ENCODE measurements around the gene HPRT1.

HPRT1 gene

DNA sequence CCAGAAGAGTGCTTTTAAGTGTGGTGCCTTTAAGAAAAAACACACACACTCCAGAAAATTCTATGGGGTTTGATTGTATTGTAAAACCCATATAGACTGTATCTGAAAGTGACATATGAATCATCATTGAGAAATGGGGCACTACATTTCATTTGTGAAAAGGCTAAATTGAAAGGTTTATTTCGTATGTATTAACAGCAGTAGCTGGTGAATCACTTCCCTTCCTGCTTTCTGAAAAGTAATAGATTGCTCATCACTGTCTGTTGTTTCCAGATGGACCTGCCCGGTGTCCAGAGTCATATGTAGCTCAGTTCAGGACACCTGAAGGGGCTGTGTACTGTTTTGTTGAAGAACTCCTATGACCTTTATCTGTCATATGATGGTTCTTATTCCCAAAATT, 28.1 kb upstream of the HPRT1 start:
- TF ChIP-seq, protein P1, sequence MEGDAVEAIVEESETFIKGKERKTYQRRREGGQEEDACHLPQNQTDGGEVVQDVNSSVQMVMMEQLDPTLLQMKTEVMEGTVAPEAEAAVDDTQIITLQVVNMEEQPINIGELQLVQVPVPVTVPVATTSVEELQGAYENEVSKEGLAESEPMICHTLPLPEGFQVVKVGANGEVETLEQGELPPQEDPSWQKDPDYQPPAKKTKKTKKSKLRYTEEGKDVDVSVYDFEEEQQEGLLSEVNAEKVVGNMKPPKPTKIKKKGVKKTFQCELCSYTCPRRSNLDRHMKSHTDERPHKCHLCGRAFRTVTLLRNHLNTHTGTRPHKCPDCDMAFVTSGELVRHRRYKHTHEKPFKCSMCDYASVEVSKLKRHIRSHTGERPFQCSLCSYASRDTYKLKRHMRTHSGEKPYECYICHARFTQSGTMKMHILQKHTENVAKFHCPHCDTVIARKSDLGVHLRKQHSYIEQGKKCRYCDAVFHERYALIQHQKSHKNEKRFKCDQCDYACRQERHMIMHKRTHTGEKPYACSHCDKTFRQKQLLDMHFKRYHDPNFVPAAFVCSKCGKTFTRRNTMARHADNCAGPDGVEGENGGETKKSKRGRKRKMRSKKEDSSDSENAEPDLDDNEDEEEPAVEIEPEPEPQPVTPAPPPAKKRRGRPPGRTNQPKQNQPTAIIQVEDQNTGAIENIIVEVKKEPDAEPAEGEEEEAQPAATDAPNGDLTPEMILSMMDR (IDR thresholded peaks at IDR 0.05; ENCODE audit: low read depth, low read length): no peak
- no peak overlapping the region for H3K4me3 ChIP-seq (replicated peaks in 1 of 2; ENCODE audit: low read depth in 2 of 2, low read length in 2 of 2)
- DNase-seq (ENCODE audit: low read depth in 2 of 2): peak; percentile 27 to 72

DNA sequence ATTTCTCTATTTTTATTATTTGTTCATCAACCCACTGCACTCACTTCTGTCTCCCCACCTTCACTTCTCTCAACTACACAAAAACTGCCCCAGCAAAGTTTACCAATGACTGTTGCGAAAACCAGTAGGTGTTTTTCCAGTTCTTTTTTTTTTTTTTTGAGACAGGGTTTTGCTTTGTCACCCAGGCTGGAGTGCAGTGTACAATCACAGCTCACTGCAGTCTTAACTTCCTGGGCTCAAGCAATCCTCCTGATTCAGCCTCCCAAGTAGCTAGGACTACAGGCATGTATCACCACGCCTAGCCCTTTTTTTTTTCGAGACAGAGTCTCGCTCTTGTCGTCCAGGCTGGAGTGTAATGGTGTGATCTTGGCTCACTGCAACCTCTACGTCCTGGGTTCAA, 24.1 kb upstream of the HPRT1 start:
- no peak for DNase-seq (ENCODE audit: low read depth in 2 of 2)
- TF ChIP-seq, protein P1 (IDR thresholded peaks at IDR 0.05; ENCODE audit: low read depth, low read length): no peak
- no peak overlapping the region for H3K4me3 ChIP-seq (replicated peaks in 1 of 2; ENCODE audit: low read depth in 2 of 2, low read length in 2 of 2)

DNA sequence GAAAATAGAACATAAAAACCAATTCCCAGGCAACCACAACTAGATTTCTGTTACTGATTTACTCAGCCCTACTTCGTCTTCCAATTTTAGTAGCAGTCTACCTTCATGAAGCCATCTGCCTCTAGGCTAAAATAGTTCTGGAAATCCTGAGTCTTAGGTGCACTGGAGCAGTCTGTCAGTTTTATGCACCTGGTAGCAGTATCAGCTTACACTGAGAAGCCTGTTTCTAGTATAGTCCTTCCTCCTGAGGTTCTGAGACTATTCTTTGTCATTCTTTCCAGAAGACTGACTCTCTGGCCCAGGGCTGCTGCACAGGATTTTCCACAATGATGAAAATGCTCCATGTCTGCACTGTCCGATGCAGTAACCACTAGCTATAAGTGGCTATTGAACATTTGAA, 16.9 kb upstream of the HPRT1 start:
- no peak overlapping the region for H3K4me3 ChIP-seq (replicated peaks in 1 of 2; ENCODE audit: low read depth in 2 of 2, low read length in 2 of 2)
- TF ChIP-seq, protein P1 (IDR thresholded peaks at IDR 0.05; ENCODE audit: low read depth, low read length): no peak
- no peak for DNase-seq (ENCODE audit: low read depth in 2 of 2)

GRCh38 chrX:134443461-134443860, 16.5 kb upstream of the HPRT1 start:
- TF ChIP-seq, protein P1 (IDR thresholded peaks at IDR 0.05; ENCODE audit: low read depth, low read length): no peak
- DNase-seq (ENCODE audit: low read depth in 2 of 2): no peak
- no peak overlapping the region for H3K4me3 ChIP-seq (replicated peaks in 1 of 2; ENCODE audit: low read depth in 2 of 2, low read length in 2 of 2)

DNA sequence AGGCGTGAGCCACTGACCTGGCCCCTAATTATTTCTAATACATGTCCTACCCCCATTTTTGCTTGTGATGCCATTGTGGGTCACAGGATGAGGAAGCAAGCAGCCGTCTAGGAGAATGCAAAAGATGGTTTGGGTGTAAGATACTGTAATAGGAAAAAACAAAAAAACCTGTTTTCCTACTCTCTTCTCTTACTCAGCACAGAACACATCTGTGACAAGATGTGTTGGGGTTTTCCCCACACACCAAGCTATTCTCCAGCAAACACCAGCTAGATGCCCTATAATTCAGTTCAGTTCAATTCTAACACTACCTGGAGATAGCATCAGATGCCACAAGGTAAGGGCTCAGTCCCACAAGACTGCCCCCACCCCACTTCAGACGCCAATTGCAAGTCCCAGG, 15.3 kb upstream of the HPRT1 start:
- no peak for DNase-seq (ENCODE audit: low read depth in 2 of 2)
- H3K4me3 ChIP-seq (replicated peaks in 1 of 2; ENCODE audit: low read depth in 2 of 2, low read length in 2 of 2): no peak overlapping the region
- TF ChIP-seq, protein P1 (IDR thresholded peaks at IDR 0.05; ENCODE audit: low read depth, low read length): no peak

DNA sequence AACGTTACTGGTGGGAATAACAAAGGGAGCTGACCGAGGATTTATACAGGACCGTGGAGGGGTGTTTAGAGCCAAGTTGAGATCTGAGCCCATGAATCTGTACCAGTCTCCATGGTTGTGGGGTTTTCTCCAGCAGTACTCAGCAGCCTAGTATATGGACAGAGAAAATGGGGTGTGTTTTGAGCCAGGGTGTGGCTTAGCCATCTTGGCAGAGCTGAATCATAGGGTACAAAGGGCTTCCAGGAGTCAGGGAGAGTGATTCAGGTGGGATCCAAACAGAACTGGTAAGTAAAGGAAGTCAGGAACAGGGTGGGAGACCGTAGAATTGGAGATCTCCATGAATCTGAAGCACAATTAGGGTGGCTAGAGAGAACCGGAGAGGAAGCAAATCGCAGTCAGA, 7.4 kb upstream of the HPRT1 start:
- no peak overlapping the region for H3K4me3 ChIP-seq (replicated peaks in 1 of 2; ENCODE audit: low read depth in 2 of 2, low read length in 2 of 2)
- no peak for DNase-seq (ENCODE audit: low read depth in 2 of 2)
- TF ChIP-seq, protein P1 (IDR thresholded peaks at IDR 0.05; ENCODE audit: low read depth, low read length): no peak

DNA sequence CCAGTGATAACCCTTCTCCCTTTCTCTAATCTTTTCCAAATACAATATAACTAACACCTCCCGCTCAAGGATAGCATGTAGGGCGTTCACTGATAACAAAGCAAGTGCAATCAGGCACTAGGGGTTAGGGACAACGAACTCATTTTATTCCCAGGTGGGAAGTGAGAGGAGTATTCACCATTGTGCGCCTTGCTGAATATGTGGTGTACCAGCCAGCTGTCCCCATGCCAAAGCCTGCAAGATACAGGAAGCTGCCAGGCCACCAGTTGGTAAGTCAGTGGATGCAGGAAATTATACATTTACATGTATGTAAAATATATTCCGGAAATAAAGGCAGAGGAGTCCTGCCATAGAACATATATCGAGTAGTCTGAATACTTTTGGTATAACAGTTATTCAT, 6.3 kb upstream of the HPRT1 start:
- TF ChIP-seq, protein P1 (IDR thresholded peaks at IDR 0.05; ENCODE audit: low read depth, low read length): no peak
- no peak overlapping the region for H3K4me3 ChIP-seq (replicated peaks in 1 of 2; ENCODE audit: low read depth in 2 of 2, low read length in 2 of 2)
- DNase-seq (ENCODE audit: low read depth in 2 of 2): no peak

All from cardiac fibroblast (primary cell).